Fibroblast of mammary gland (primary cell): ENCODE measurements around the gene FOXK1.

Source experiments
- DNase-seq: peaks from one replicate; pipeline ENCODE4 v3.0.0-alpha.2; 2010; ENCODE audit warnings: low read depth
- H3K4me3 ChIP-seq: 2 replicates; pipeline ENCODE4 v1.5.1; 2011; ENCODE audit warnings: low read depth, mild to moderate bottlenecking, low read length, moderate library complexity; ENCODE audit not compliant: control insufficient read depth
- TF ChIP-seq, protein P1 (sequence below): conservative IDR thresholded peaks from 2 replicates; pipeline ENCODE4 v1.5.1; 2011; ENCODE audit warnings: low read depth, low read length, inconsistent platforms; ENCODE audit not compliant: control insufficient read depth, insufficient read depth

FOXK1 gene

DNA sequence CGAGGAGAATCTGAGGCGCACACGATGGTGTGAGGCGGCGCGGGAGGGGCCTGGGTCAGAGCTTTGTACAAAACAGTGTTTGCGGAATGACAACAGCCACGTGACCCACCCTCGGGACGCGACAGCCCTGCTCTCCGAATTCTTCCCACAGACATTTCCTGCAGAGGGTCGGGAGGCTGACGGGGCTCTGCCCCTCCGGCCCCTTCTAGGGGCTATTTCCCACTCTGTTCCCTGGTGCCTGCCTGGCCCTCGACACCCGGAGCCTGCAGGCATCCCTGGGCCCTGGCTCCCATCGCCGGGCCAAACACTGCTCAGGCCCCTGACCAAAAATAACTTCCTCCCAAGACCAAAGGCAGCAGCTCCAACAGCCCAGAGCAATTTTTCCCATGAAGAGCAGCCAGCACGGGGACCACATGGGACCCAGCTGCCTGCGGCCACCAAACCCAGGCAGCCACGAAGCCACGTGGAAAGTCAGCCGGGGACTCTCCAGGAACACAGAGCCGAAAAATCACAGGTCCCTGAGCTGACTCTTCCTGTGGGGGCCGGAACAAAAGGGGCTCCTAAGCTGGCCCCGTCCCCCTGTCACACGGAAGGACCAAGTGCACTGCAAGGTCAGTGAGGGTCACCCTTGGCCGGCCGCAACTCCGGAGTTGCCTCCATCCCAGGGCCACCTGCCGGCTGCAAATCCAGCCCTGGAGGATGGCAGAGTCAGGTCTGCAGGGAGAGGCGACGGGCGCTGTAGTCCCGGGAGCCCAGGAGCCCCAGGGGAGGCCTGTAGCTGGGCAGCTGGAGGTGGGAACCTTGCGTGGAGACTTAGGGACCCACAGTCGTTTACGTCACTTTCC lies 137.7 kb downstream of the FOXK1 start:
- H3K4me3 ChIP-seq, result no peak overlapping the region
- DNase-seq, result no peak
- TF ChIP-seq, protein P1, sequence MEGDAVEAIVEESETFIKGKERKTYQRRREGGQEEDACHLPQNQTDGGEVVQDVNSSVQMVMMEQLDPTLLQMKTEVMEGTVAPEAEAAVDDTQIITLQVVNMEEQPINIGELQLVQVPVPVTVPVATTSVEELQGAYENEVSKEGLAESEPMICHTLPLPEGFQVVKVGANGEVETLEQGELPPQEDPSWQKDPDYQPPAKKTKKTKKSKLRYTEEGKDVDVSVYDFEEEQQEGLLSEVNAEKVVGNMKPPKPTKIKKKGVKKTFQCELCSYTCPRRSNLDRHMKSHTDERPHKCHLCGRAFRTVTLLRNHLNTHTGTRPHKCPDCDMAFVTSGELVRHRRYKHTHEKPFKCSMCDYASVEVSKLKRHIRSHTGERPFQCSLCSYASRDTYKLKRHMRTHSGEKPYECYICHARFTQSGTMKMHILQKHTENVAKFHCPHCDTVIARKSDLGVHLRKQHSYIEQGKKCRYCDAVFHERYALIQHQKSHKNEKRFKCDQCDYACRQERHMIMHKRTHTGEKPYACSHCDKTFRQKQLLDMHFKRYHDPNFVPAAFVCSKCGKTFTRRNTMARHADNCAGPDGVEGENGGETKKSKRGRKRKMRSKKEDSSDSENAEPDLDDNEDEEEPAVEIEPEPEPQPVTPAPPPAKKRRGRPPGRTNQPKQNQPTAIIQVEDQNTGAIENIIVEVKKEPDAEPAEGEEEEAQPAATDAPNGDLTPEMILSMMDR, result no peak

DNA sequence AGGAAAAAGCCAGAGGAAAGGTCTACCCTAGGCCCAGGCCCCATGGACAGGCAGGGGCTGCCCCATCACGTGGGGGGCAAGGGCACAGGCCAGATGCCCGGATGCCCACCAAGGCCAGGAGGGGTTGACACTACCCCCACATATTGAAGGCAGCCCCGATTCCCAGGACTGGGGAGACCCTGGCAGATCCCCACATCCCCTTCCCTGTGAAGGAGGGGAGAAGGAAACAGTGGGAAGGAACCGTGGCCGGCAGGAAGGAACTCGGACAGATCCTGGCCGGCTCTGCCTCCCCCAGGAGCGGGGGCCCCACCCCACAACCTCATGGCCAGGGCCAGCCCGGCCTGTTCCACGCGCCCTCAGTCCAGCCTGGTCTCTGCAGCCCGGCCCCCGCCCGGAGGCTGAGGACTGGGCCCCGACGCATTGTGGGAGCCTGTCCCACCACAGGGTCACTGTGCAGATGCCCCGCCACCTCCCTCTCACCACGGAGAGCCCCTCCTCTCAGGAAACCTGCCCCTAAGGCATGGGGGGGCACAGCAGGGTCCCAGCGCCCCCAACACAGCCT lies 138.4 kb downstream of the FOXK1 start:
- TF ChIP-seq, protein P1, result no peak
- no peak overlapping the region for H3K4me3 ChIP-seq
- DNase-seq, result no peak
